Medulla oblongata (tissue), 1 donor: Measurements from ENCODE around the gene HJURP.

ENCODE experiments used
- DNase-seq: peaks from one replicate; pipeline ENCODE4 v3.0.0-alpha.2; 2015; ENCODE audit errors: extremely low spot score

HJURP gene

GRCh38 chr2:233847248-233847898 lies 7.0 kb downstream of the HJURP start:
- DNase-seq, result no peak

DNA sequence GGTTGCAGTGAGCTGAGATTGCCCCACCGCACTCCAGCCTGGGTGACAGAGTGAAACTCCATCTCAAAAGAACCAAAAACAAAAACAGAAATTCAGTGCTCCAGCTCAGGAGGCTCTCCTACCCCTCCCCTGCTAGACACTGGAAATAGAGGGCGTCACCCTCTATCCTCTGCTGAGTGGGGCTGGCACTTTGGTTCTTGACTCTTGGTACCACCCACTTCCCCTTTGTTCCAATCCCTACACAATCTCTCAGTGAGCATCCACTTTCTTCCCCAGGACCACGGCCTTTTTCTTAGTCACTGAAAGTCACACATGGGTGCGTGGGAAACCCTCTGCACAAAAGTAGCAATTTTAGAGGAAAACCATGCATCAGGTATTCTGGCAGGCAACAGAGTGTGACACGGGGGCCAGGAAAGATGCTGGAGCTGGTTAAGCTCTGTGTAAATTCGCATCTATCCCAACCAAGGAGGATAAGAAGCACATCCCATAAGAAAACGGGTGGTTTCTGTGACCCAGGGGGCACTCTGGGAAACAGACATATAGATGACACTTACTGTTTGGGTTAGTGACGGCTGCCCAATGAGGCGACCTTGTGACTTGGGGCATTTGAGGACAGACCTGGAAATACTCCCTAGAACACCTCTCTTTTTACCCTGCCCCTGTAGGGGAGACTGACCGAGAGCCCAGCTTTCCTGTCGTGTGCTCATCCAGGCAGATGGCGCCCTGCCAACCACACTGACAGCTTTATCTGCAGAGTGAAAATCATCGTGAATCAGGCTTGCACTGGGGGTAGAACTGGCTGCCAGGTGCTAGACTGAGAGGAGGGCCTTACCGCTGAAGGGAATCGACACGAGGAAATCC lies 7.7 kb downstream of the HJURP start:
- DNase-seq, result no peak

DNA sequence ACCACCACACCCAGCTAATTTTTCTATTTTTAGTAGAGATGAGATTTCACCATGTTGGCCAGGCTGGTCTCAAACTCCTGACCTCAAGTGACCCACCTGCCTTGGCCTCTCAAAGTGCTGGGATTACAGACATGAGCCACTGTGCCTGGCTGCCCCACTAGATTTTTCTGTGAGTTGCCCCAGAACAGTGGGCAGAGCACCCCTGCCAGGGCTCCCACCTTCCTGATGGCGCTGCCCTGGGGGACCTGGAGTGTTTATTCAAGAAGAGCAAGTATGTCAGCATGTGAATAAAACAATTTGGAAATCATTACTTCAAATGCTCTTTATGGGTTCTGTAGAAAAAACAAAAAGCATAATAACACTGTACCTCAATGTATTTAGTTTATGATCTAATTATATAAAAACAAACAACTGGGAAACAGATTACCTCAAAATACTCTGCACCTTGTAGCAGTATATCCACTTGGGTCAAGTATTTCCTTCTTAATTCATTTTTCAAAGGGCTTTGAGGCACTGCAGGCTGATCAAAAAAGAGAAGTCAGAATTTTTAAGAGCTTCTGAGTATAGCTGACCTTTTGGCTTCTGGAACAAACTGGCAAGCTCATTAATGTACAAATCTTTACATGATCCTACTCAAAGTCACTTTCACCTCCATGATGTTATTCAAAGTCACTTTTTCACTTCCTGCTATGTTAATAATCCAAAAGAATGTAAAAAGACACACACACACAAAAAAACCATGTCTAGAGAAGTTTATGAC lies 8.9 kb downstream of the HJURP start:
- no peak for DNase-seq

DNA sequence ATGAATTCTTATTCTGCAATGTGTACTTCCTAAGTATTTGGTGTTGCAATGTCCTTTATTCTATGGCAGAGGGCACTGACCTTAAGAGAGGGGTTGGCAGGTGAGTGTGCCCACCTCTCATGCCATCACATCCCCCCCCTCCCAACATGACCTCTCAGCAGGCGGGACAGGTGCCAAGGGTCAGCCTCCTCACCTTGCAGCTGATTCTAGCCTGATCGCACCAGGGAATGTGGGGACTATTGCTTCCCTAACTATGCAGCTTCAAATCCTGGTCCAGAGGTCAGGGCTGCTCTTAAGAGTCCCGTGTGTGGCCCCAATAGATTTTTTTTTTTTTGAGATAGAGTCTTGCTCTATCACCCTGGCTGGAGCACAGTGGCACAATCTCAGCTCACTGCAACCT lies 9.5 kb downstream of the HJURP start:
- DNase-seq, result no peak

GRCh38 chr2:233844064-233844807 lies 10.1 kb downstream of the HJURP start:
- DNase-seq, result no peak

DNA sequence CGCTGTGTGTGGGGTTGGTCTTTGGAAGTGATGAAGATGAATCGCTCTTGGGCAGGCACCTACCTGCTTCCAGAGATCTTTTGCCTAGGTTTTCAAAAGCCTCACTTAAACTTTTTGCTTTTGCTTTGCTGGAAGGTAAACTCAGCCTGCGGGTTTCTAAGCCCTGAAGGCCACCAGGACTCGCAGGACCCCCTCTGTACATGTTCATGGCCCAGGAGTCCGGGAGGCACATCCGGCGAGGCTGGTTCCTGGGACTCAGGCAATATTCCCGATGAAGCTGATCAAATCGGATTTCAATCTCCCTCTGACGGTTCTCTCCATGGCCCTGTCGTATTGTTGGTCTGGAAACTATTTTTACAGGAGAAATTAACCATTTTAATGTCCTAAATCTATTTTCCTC lies 13.2 kb downstream of the HJURP start:
- no peak for DNase-seq

DNA sequence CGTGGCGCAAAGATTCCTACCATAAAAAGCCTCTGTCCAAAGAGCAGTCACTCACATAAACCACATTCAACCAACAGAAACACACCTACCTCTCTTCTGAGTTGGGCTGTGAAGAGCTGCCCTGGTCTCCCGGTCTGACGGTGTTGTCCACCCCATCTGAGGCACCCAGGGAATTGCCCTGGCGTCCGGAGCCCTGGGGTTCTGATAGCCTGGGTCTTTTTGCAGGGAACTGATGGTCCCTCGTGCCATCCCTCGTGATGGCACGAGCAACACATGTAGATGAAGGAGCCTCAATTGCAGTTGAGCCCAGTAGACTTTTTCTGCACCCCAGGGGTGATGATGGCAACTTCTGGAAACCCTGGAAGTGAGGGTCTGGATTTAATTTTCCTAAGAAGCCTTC lies 13.8 kb downstream of the HJURP start:
- DNase-seq, result no peak

DNA sequence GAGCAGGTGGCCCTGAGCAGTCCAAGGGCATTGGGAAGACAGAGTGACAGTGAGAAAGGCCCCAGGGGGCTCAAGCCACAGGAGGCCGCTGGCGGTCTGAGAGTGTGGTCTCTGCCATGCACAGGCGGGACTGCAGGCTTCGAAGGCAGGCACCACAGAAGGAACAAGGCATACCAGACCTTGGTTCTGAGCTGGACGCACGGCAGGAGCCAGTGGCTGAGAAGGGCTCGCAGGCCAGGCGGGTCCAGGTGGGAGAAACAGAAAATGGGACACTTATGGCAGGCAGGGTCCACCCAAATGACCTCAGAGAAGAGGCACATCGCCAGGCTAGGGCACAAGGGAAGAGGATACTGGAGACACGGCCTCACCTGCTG lies 14.9 kb downstream of the HJURP start:
- no peak for DNase-seq

GRCh38 chr2:233838726-233839446 lies 15.4 kb downstream of the HJURP start:
- DNase-seq, result no peak

- no peak for DNase-seq
Measured at GRCh38 chr2:233838251-233838650, 16.1 kb downstream of the HJURP start.

- DNase-seq, result no peak
Measured at GRCh38 chr2:233837694-233838229, 16.6 kb downstream of the HJURP start.

GRCh38 chr2:233836359-233836758 lies 18.0 kb downstream of the HJURP start:
- DNase-seq, result no peak

- no peak for DNase-seq
Measured at GRCh38 chr2:233835230-233836186, 18.8 kb downstream of the HJURP start.

GRCh38 chr2:233833345-233833744 lies 21.0 kb downstream of the HJURP start:
- no peak for DNase-seq

DNA sequence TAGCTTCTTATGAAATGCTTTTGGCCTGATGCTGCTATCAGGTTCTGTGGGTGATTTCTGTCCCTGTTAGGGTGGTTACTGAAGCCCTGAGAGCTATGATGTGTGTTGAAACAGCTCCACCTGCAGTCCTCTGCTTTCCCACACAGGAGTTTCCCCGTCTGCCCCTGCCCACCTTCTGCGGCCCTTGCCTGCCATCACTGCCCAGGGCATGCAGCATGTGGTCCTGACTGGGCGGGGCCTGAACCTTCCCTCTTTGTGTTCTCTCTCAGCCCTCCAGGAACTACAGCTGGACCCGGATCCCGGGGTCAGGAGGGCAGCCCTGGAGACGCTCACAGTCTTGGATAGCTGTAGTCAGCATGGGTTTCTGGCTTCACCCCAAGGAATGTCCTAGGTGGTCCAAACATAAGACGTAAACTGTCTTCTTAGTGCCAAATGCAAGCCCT lies 21.4 kb downstream of the HJURP start:
- no peak for DNase-seq

GRCh38 chr2:233832414-233832813 lies 21.9 kb downstream of the HJURP start:
- DNase-seq, result no peak

DNA sequence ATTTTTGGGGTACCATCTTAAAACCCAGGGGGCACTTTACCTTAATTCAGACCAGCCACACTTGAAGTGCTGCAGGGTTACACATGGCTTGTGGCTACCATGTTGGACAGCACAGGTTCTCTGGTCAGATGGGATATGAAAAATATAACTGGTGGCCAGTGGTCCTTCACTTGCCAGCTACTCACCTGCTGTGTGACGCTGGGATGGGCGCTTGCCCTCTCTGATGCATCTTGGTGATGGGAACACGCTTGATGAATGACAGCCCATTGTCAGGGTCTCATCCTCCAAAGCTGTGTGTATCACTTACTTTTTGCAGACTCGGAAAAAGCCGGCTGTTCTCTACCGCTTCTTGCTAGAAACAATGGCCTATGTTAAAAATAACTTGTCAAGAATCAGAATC lies 22.5 kb downstream of the HJURP start:
- DNase-seq, result no peak

- no peak for DNase-seq
Measured at GRCh38 chr2:233831011-233831721, 23.2 kb downstream of the HJURP start.
